ENCODE measurements around the gene RNF141. TPM values are rescaled to one million over a fixed set of nuclear protein-coding genes. Genes with fewer than 3 reads are reported as not detected.

Gene RNF141
- total RNA-seq, 1 donor from 2014 or later = 36.9 TPM

GRCh38 chr11:10473371-10473770 lies 67.6 kb downstream of the RNF141 start:
- CTCF ChIA-PET = no interaction called here

GRCh38 chr11:10462746-10463300 lies 78.2 kb downstream of the RNF141 start:
- ChIA-PET POLR2A (interaction anchor here (5.1 kb wide), 1 partner anchor 11 kb away, joined by 21 read pairs; no protein-coding TSS in a partner anchor), CTCF (interaction anchor here (1.0 to 2.9 kb wide), 2 partner anchors 49 to 58 kb away, joined by 3 to 15 read pairs; no protein-coding TSS in a partner anchor)
- ATAC-seq (ENCODE audit: low read depth) = no peak
- no peak for DNase-seq
- Mint-ChIP-seq H3K27me3 (no peaks in the 10 kb centered on the region), H3K36me3 (ENCODE audit: low read depth) (peaks cover 70% of the 10 kb centered on the region), H3K4me3 (no peak overlapping the region), H3K9me3 (no peaks in the 10 kb centered on the region), H3K4me1 (peaks cover 52% of the 10 kb centered on the region), H3K27ac (peak overlapping the region; percentile 31)
- intact Hi-C loops (cut with micrococcal nuclease) = no loop called here
- no peak for TF ChIP-seq CTCF (IDR thresholded peaks at IDR 0.05)

More at GRCh38 chr11:10473371-10473770, 67.6 kb downstream of the RNF141 start:
- H3K36me3 Mint-ChIP-seq (ENCODE audit: low read depth) = peaks cover 78% of the 10 kb centered on the region
- H3K4me1 Mint-ChIP-seq = peaks cover 85% of the 10 kb centered on the region
- no peak for TF ChIP-seq CTCF (IDR thresholded peaks at IDR 0.05)
- DNase-seq = no peak
- intact Hi-C loops (cut with micrococcal nuclease) = no loop called here
- POLR2A ChIA-PET = interaction anchor here (1.1 to 1.5 kb wide), 2 partner anchors 12 to 14 kb away, joined by 3 read pairs; no protein-coding TSS in a partner anchor
- H3K27me3 Mint-ChIP-seq = no peaks in the 10 kb centered on the region
- H3K9me3 Mint-ChIP-seq = no peaks in the 10 kb centered on the region
- H3K27ac Mint-ChIP-seq = no peak overlapping the region
- H3K4me3 Mint-ChIP-seq = no peak overlapping the region
- ATAC-seq (ENCODE audit: low read depth) = no peak

Other genes with a start within 250 kb of the RNF141 start
- 7.9 and 12.0 TPM in 2 replicates for gene SBF2, start 247.0 kb downstream of the RNF141 start, total RNA-seq
- gene ADM, start 236.1 kb downstream of the RNF141 start, total RNA-seq = 1.2 and 1.3 TPM in 2 replicates
- gene AMPD3, start 85.9 kb downstream of the RNF141 start, total RNA-seq = 99.5 and 116 TPM in 2 replicates
- gene LYVE1, start 27.5 kb upstream of the RNF141 start, total RNA-seq = not detected in 2 replicates
- not detected in 2 replicates for gene IRAG1, start 152.6 kb upstream of the RNF141 start, total RNA-seq
- gene CTR9, start 210.1 kb upstream of the RNF141 start, total RNA-seq = 50.6 and 52.8 TPM in 2 replicates